EH (cell line): ENCODE measurements around the gene SNTG2.

Source experiments
- DNase-seq: peaks from one replicate; pipeline ENCODE4 v3.0.0-alpha.2; 2015; ENCODE audit warnings: low read depth

The SNTG2 gene

GRCh38 chr2:1237783-1238182 lies 287.1 kb downstream of the SNTG2 start:
- DNase-seq, result no peak

GRCh38 chr2:1238598-1239138 lies 288.0 kb downstream of the SNTG2 start:
- no peak for DNase-seq

GRCh38 chr2:1245193-1245592 lies 294.5 kb downstream of the SNTG2 start:
- no peak for DNase-seq

GRCh38 chr2:1246239-1246638 lies 295.6 kb downstream of the SNTG2 start:
- DNase-seq, result no peak

GRCh38 chr2:1246991-1247390 lies 296.3 kb downstream of the SNTG2 start:
- no peak for DNase-seq

- no peak for DNase-seq
Measured at GRCh38 chr2:1248187-1248586, 297.5 kb downstream of the SNTG2 start.

GRCh38 chr2:1249897-1250687 lies 299.4 kb downstream of the SNTG2 start:
- DNase-seq, result no peak

- DNase-seq, result no peak
Measured at GRCh38 chr2:1251520-1251919, 300.9 kb downstream of the SNTG2 start.

- DNase-seq, result no peak
Measured at GRCh38 chr2:1253629-1254028, 303.0 kb downstream of the SNTG2 start.

- DNase-seq, result no peak
Measured at GRCh38 chr2:1254662-1255343, 304.2 kb downstream of the SNTG2 start.

GRCh38 chr2:1256632-1257324 lies 306.1 kb downstream of the SNTG2 start:
- no peak for DNase-seq

GRCh38 chr2:1257334-1257733 lies 306.7 kb downstream of the SNTG2 start:
- DNase-seq, result no peak

- no peak for DNase-seq
Measured at GRCh38 chr2:1259746-1260145, 309.1 kb downstream of the SNTG2 start.

GRCh38 chr2:1262609-1263008 lies 312.0 kb downstream of the SNTG2 start:
- no peak for DNase-seq

- DNase-seq, result no peak
Measured at GRCh38 chr2:1265454-1265853, 314.8 kb downstream of the SNTG2 start.

- no peak for DNase-seq
Measured at GRCh38 chr2:1266351-1266750, 315.7 kb downstream of the SNTG2 start.

- DNase-seq, result no peak
Measured at GRCh38 chr2:1268034-1268433, 317.4 kb downstream of the SNTG2 start.

- DNase-seq, result no peak
Measured at GRCh38 chr2:1269812-1270211, 319.2 kb downstream of the SNTG2 start.

- DNase-seq, result no peak
Measured at GRCh38 chr2:1272835-1273234, 322.2 kb downstream of the SNTG2 start.

- no peak for DNase-seq
Measured at GRCh38 chr2:1277634-1278033, 327.0 kb downstream of the SNTG2 start.

GRCh38 chr2:1278125-1278524 lies 327.5 kb downstream of the SNTG2 start:
- DNase-seq, result no peak

GRCh38 chr2:1278861-1279260 lies 328.2 kb downstream of the SNTG2 start:
- no peak for DNase-seq

- DNase-seq, result no peak
Measured at GRCh38 chr2:1282552-1282951, 331.9 kb downstream of the SNTG2 start.
